ENCODE results near the gene GAREM1.
"Not testable (repeated sequence)": the region's sequence is repeated elsewhere in the genome, so short reads cannot be mapped to it uniquely, and the experiment has no call there.

The GAREM1 gene

GRCh38 chr18:32264401-32264800 lies 206.3 kb downstream of the GAREM1 start:
- no peak for DNase-seq (ENCODE audit: low read depth in 1 of 2, low spot score in 1 of 2)

GRCh38 chr18:32262092-32262491 lies 208.6 kb downstream of the GAREM1 start:
- DNase-seq (ENCODE audit: low read depth in 1 of 2, low spot score in 1 of 2) = no peak

- no peak for DNase-seq (ENCODE audit: low read depth in 1 of 2, low spot score in 1 of 2)
Measured at GRCh38 chr18:32261003-32261402, 209.7 kb downstream of the GAREM1 start.

- DNase-seq (ENCODE audit: low read depth in 1 of 2, low spot score in 1 of 2) = no peak
Measured at GRCh38 chr18:32259553-32259952, 211.1 kb downstream of the GAREM1 start.

- DNase-seq (ENCODE audit: low read depth in 1 of 2, low spot score in 1 of 2) = no peak
Measured at GRCh38 chr18:32258558-32259204, 212.0 kb downstream of the GAREM1 start.

- DNase-seq (ENCODE audit: low read depth in 1 of 2, low spot score in 1 of 2) = no peak
Measured at GRCh38 chr18:32258148-32258547, 212.5 kb downstream of the GAREM1 start.

- no peak for DNase-seq (ENCODE audit: low read depth in 1 of 2, low spot score in 1 of 2)
Measured at GRCh38 chr18:32257084-32257785, 213.4 kb downstream of the GAREM1 start.

- no peak for DNase-seq (ENCODE audit: low read depth in 1 of 2, low spot score in 1 of 2)
Measured at GRCh38 chr18:32255570-32255969, 215.1 kb downstream of the GAREM1 start.

GRCh38 chr18:32252141-32252860 lies 218.4 kb downstream of the GAREM1 start:
- DNase-seq (ENCODE audit: low read depth in 1 of 2, low spot score in 1 of 2) = no peak

GRCh38 chr18:32251466-32251865 lies 219.2 kb downstream of the GAREM1 start:
- DNase-seq (ENCODE audit: low read depth in 1 of 2, low spot score in 1 of 2) = no peak

- no peak for DNase-seq (ENCODE audit: low read depth in 1 of 2, low spot score in 1 of 2)
Measured at GRCh38 chr18:32249147-32249929, 221.3 kb downstream of the GAREM1 start.

GRCh38 chr18:32244881-32245280 lies 225.8 kb downstream of the GAREM1 start:
- no peak for DNase-seq (ENCODE audit: low read depth in 1 of 2, low spot score in 1 of 2)

GRCh38 chr18:32243358-32243757 lies 227.3 kb downstream of the GAREM1 start:
- DNase-seq (ENCODE audit: low read depth in 1 of 2, low spot score in 1 of 2) = no peak

GRCh38 chr18:32242395-32242794 lies 228.3 kb downstream of the GAREM1 start:
- no peak for DNase-seq (ENCODE audit: low read depth in 1 of 2, low spot score in 1 of 2)

- no peak for DNase-seq (ENCODE audit: low read depth in 1 of 2, low spot score in 1 of 2)
Measured at GRCh38 chr18:32238635-32239268, 231.9 kb downstream of the GAREM1 start.

GRCh38 chr18:32237049-32237448 lies 233.6 kb downstream of the GAREM1 start:
- DNase-seq (ENCODE audit: low read depth in 1 of 2, low spot score in 1 of 2) = no peak

GRCh38 chr18:32233348-32233747 lies 237.3 kb downstream of the GAREM1 start:
- not testable (repeated sequence) for DNase-seq (ENCODE audit: low read depth in 1 of 2, low spot score in 1 of 2)

- no peak for DNase-seq (ENCODE audit: low read depth in 1 of 2, low spot score in 1 of 2)
Measured at GRCh38 chr18:32219431-32220018, 251.2 kb downstream of the GAREM1 start.

- DNase-seq (ENCODE audit: low read depth in 1 of 2, low spot score in 1 of 2) = no peak
Measured at GRCh38 chr18:32216390-32216789, 254.3 kb downstream of the GAREM1 start.

- DNase-seq (ENCODE audit: low read depth in 1 of 2, low spot score in 1 of 2) = no peak
Measured at GRCh38 chr18:32213693-32214092, 257.0 kb downstream of the GAREM1 start.

All from activated CD4-positive, alpha-beta T cell treated with anti-CD3 and anti-CD28 coated beads, Interleukin-2, amount 50 U/mL, for 24 hours (primary cell).